ENCODE measurements around the gene CCDC3. TPM values are rescaled to one million over a fixed set of nuclear protein-coding genes. Genes with fewer than 3 reads are reported as not detected.
A peak's percentile ranks its signal among the peaks of the same experiment; 100 is the strongest.

The CCDC3 gene
- 10 to 100 TPM; 17.6 to 41.8 TPM for total RNA-seq

- no peaks in the 10 kb centered on the region for H3K9me3 ChIP-seq
- DNase-seq (ENCODE audit: low spot score): peak; percentile 9
- 8% methylated on average over 50 of the region's 93 CpGs for WGBS
- intact Hi-C loops (cut with DNase I): no loop called here
- TF ChIP-seq POLR2AphosphoS5 (IDR thresholded peaks at IDR 0.05) (no peak), CTCF (IDR thresholded peaks at IDR 0.05) (no peak), POLR2A (IDR thresholded peaks at IDR 0.05) (no peak)
- no peak within 1 kb of the TSS for H3K27ac ChIP-seq
- H3K36me3 ChIP-seq: no peaks in the 10 kb centered on the region
- no peaks in the 10 kb centered on the region for H3K4me1 ChIP-seq (replicated peaks)
- peak within 1 kb of the TSS; percentile 25 to 41 for H3K4me3 ChIP-seq
- no peaks in the 10 kb centered on the region for H3K27me3 ChIP-seq (replicated peaks; ENCODE audit: insufficient read depth)
Measured at GRCh38 chr10:13001041-13001886, at the start of gene CCDC3. Gene CCDC3, minus strand, starts transcription at chr10:13001713. Its CDS starts 143 bp downstream, at chr10:13001570.

DNA sequence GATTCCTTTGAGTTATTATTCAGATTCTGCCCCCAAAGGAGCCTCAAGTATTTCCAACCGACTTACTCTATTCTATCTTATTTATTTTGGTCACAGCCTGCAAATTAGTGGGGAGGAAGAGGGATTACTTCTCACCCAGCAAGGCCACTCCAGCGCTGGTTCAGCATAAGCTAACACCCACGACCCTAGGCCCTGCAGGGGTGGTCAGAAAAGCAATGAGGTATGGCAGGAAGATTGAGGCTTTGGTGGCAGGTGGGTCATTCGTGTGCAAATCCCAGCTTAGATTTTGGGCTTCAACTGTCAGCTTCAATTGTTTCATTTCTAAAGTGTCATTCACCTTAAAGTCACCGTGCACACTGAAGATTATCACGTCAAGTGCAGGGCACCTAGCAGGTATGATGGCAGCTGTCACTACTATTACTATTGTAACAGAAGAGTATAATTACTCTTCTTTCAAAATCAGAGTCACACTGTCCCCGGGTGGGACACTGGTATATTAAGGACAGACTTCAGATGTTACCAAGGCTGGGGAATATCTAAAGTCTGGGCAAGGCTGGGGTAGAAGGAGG lies 49.7 kb upstream of the CCDC3 start:
- 82% methylated on average over 7 of the region's 7 CpGs for WGBS
- Histone ChIP-seq H3K27me3 (replicated peaks; ENCODE audit: insufficient read depth) (no peaks in the 10 kb centered on the region), H3K9me3 (no peaks in the 10 kb centered on the region), H3K4me3 (no peak overlapping the region), H3K27ac (no peak overlapping the region), H3K4me1 (replicated peaks) (no peaks in the 10 kb centered on the region), H3K36me3 (no peaks in the 10 kb centered on the region)
- intact Hi-C loops (cut with DNase I): loop anchor here (10.0 kb wide), 1 partner anchor 266 kb away; no protein-coding TSS in a partner anchor
- TF ChIP-seq POLR2AphosphoS5 (IDR thresholded peaks at IDR 0.05): no peak
- DNase-seq (ENCODE audit: low spot score): no peak

- intact Hi-C loops (cut with DNase I): loop anchor here (10.0 kb wide), 1 partner anchor 265 kb away; no protein-coding TSS in a partner anchor
Measured at GRCh38 chr10:13049774-13050420, 48.4 kb upstream of the CCDC3 start.

GRCh38 chr10:13048762-13049161 lies 47.2 kb upstream of the CCDC3 start:
- no peak for DNase-seq (ENCODE audit: low spot score)
- intact Hi-C loops (cut with DNase I): no loop called here
- H3K9me3 ChIP-seq: no peaks in the 10 kb centered on the region
- no peaks in the 10 kb centered on the region for H3K36me3 ChIP-seq
- no peak overlapping the region for H3K27ac ChIP-seq
- 94% methylated on average over 3 of the region's 3 CpGs for WGBS
- H3K27me3 ChIP-seq (replicated peaks; ENCODE audit: insufficient read depth): no peaks in the 10 kb centered on the region
- TF ChIP-seq POLR2A (IDR thresholded peaks at IDR 0.05): no peak
- TF ChIP-seq POLR2AphosphoS5 (IDR thresholded peaks at IDR 0.05): no peak
- TF ChIP-seq CTCF (IDR thresholded peaks at IDR 0.05): no peak
- H3K4me1 ChIP-seq (replicated peaks): no peaks in the 10 kb centered on the region
- H3K4me3 ChIP-seq: no peak overlapping the region

More at GRCh38 chr10:13049774-13050420, 48.4 kb upstream of the CCDC3 start:
- DNase-seq (ENCODE audit: low spot score): no peak
- 40% methylated on average over 6 of the region's 6 CpGs for WGBS
- Histone ChIP-seq H3K27ac (no peak overlapping the region), H3K4me3 (no peak overlapping the region), H3K9me3 (no peaks in the 10 kb centered on the region), H3K36me3 (no peaks in the 10 kb centered on the region), H3K27me3 (replicated peaks; ENCODE audit: insufficient read depth) (no peaks in the 10 kb centered on the region), H3K4me1 (replicated peaks) (no peaks in the 10 kb centered on the region)
- no peak for TF ChIP-seq CTCF (IDR thresholded peaks at IDR 0.05)
- no peak for TF ChIP-seq POLR2AphosphoS5 (IDR thresholded peaks at IDR 0.05)

- no peak overlapping the region for H3K27ac ChIP-seq
- H3K36me3 ChIP-seq: no peaks in the 10 kb centered on the region
- no peaks in the 10 kb centered on the region for H3K27me3 ChIP-seq (replicated peaks; ENCODE audit: insufficient read depth)
- no peaks in the 10 kb centered on the region for H3K4me1 ChIP-seq (replicated peaks)
- no peaks in the 10 kb centered on the region for H3K9me3 ChIP-seq
- no peak for DNase-seq (ENCODE audit: low spot score)
- TF ChIP-seq POLR2AphosphoS5 (IDR thresholded peaks at IDR 0.05) (no peak), POLR2A (IDR thresholded peaks at IDR 0.05) (no peak), CTCF (IDR thresholded peaks at IDR 0.05) (no peak)
- no peak overlapping the region for H3K4me3 ChIP-seq
- intact Hi-C loops (cut with DNase I): no loop called here
- 76% methylated on average over 12 of the region's 12 CpGs for WGBS
Measured at GRCh38 chr10:13047529-13048206, 46.2 kb upstream of the CCDC3 start.
